HG03064 (cell line): ENCODE measurements around the gene DCHS2.

ENCODE experiments used
- ATAC-seq: cut with Tn5 transposase; IDR thresholded peaks from one replicate; pipeline ENCODE4 v1.9.1; 2021; ENCODE audit warnings: low read depth; ENCODE audit not compliant: unreplicated experiment

The DCHS2 gene

GRCh38 chr4:154329268-154329868, 162.2 kb downstream of the DCHS2 start:
- ATAC-seq: no peak

- no peak for ATAC-seq
These were observed 163.6 kb downstream of the DCHS2 start for GRCh38 chr4:154328030-154328429.

DNA sequence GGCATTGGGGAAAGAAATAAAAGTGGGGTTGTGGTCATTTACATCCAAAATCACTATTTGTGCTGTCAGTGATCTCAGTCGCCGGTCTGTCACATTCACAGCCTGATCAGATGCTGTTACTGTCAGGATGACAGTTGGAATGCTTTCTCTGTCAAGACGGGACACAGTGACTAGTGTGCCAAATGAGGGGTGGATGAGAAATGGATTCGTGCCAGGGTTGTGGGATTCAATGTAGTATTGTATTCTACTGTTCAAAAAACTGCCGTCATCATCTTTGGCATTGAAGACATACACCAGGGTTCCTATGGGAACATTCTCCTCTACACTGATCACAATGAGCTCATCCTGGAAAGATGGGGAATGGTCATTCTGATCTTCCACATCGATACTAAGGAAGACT, 171.1 kb downstream of the DCHS2 start:
- ATAC-seq: no peak

- ATAC-seq: no peak
These were observed 171.9 kb downstream of the DCHS2 start for GRCh38 chr4:154319736-154320135.

GRCh38 chr4:154317201-154317999, 174.2 kb downstream of the DCHS2 start:
- no peak for ATAC-seq

GRCh38 chr4:154315741-154316140, 175.9 kb downstream of the DCHS2 start:
- no peak for ATAC-seq

DNA sequence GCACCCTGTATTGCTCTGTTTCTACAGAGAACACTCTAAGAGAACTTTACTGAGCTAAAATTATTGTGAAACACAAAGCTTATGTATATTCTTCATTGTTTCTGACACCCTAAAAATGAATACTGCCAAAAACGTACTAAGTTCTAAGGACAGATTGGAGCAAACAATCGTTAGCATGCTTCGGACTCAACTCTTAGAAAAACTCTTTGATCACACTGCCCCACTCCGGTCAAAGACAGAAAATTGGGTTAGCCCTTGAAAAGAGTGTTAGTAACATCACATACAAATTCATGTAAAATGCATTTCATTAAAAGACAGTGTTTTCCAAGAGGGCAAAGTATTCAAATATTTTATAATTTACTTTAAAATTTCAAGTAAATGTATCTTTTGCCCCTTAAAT, 177.4 kb downstream of the DCHS2 start:
- ATAC-seq: no peak

DNA sequence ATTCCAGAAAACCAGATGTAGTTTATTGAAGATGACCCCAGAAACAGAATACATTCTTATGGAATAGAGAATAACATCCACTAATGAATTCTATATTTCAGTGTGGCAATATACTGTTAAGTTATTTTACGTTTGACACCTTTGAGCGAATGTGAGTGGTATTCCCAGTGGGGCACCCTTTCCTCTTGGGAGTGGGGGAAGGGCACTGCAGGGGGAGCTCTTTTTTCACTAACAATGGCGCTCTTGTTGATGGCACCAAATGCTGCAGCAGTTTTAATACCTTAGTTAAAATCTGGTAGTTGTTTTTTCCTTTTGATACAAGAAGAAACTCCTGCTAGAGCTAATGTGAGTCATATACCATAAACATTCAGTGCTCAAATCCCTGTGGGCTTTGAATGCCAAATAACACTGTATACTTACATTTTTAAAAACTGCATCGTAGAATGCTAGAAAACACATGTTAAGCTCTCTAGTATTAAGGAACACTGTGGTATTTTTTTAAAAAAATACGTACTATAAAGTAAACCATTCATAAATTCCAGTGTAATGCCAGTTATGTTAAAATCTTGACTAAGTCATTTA, 178.5 kb downstream of the DCHS2 start:
- no peak for ATAC-seq

- ATAC-seq: no peak
These were observed 179.4 kb downstream of the DCHS2 start for GRCh38 chr4:154312246-154312645.

DNA sequence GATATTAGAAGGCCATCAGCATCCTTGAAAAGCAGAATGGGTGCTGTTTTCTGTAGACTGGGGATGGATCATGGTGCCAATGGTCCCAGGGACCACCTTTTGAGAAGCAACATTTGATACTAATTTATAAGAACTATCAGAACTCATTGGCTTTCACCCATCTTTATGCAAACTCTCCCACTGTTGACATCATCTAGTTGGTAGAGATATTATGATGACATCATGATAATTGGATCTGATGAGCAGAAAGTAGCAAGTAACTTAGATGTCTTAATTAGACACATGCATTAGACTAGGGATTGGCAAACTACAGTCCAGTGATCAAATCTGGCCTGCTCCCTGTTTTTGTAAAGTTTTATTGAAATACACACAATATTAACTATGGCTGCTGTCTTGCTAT, 181.0 kb downstream of the DCHS2 start:
- ATAC-seq: no peak

GRCh38 chr4:154308207-154308606, 183.4 kb downstream of the DCHS2 start:
- no peak for ATAC-seq

- no peak for ATAC-seq
These were observed 184.1 kb downstream of the DCHS2 start for GRCh38 chr4:154307451-154307850.

DNA sequence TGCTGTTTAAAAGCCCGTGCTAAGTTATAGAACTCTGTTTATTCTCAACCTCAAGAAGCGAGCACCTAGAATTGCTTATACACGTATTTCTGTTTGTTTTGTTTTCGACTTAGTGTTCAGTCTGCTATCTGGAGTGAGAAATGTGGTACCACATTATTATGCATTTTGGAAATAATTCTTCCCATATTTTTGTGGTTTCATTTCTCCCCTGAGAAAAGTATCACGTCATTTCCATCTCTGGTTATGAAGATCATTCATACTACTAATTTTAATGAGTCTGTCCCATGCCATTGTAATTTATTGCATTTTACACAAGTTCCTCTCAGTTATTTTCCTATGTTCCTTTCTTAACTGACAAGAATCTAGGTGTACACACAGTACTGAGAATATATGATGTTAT, 186.0 kb downstream of the DCHS2 start:
- no peak for ATAC-seq

GRCh38 chr4:154304679-154305078, 186.9 kb downstream of the DCHS2 start:
- no peak for ATAC-seq

DNA sequence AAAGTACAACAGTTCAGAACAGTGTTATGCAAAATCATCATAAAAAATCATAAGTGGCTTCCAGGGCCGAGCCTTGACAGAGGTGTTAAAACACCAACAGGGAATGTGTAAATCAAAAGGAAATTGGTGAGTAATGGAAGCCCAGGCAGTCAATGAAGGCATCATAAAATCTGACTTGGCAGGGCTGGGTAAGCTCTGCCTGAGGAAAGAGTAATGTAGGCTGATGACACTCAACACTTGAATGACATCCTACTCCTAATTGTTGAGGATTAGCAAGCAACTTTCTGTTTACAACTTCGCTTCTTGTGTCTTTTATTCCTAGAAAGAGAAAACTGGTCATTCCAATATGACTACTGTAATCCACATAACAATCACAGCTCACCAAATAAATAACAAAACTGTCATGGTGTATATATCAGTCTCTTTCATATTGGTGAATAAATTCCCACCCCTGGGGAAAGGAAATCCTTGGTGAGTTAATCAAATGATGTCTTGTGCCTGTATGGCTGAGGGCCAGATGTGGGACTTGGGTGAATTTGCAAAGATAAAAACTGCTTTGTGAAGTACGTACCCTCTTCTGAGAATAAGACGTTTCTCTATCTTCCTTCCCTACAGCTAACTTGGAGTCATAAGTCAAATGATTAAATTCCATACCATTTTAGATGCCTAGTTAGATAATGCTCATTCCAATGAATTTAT, 196.8 kb downstream of the DCHS2 start:
- ATAC-seq: no peak

- no peak for ATAC-seq
These were observed 198.2 kb downstream of the DCHS2 start for GRCh38 chr4:154293427-154293826.

GRCh38 chr4:154292589-154292988, 199.0 kb downstream of the DCHS2 start:
- no peak for ATAC-seq

DNA sequence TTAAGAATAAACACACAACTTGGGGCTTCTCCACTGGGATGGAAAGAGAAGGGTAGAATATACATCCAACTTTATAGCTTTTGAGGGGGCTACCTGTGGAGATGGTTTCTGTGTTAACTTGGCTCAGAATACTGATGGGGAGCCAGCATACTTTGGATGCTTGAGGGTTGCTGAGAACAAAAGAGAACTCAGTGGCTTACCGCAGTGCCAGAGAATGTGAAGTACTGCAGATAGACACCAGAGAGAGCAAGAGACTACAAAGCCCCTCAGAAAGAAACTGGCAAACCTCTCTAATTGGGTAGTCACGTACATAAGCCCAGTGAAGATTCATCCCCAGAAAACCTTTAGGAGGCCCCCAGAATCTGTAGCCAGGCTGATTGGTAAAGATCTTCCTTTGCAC, 214.4 kb downstream of the DCHS2 start:
- ATAC-seq: no peak

- ATAC-seq: no peak
These were observed 215.1 kb downstream of the DCHS2 start for GRCh38 chr4:154276496-154276895.

- no peak for ATAC-seq
These were observed 236.6 kb downstream of the DCHS2 start for GRCh38 chr4:154254999-154255398.

GRCh38 chr4:154234576-154234975, 257.0 kb downstream of the DCHS2 start:
- no peak for ATAC-seq
